Measurements from ENCODE around the gene PABPN1L. TPM values are rescaled to one million over a fixed set of nuclear protein-coding genes. Genes with fewer than 3 reads are reported as not detected.

Gene PABPN1L
- total and polyA plus RNA-seq, 9 of the 15 experiments (the other 6 are each of a cell fraction or from before 2014, with no cell fraction given) = 0.11 to 0.32 TPM; not detected in 7

DNA sequence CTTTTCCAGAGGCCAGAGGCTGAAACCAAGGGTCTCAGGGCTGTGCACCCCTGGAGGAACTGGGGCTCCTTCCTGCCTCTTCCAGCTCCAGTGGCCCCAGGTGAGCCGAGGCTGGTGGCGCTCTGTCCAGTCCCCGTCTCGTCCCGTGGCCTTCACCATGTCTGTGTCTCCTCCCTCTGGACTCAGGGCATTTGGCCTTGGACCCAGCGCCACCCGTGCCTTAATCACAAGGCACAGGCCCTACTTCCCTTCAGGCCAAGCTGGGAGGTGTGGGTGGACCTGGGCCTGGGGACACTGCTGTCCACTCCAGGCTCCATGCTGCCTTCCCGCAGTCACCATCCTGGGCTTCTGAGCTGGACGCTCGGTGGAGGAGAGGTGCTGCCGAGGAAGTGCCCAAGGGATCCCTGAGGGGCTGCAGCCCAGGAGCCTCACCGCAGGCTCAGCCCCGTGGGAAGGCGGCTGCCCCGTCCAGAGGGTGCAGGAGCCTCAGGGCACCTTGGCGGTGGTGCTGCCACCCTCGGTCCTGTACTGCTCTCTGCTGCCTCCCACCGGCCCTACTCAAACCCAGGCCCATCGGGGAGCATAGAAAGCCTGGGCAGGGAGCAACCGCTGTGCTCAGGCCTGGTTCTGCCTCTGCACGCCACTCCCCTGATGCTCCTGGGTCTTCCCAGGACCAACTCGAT is 45.2 kb downstream of the PABPN1L start:
- Histone ChIP-seq H3K79me2 (ENCODE audit: control insufficient read depth, insufficient read depth, low read length) (no peaks in the 10 kb centered on the region), H3K27ac (ENCODE audit: extremely low read depth, low read depth, low read length) (no peak overlapping the region), H3K4me3 (no peak overlapping the region), H2AFZ (ENCODE audit: low read depth, low read length) (no peak overlapping the region), H3K9me3 (replicated peaks; ENCODE audit: control insufficient read depth, insufficient read depth, low read depth, low read length) (no peaks in the 10 kb centered on the region), H4K20me1 (replicated peaks; ENCODE audit: control insufficient read depth, insufficient read depth, low read length) (no peaks in the 10 kb centered on the region), H3K4me2 (ENCODE audit: insufficient read depth, low read length) (no peak overlapping the region), H3K36me3 (ENCODE audit: control insufficient read depth, insufficient read depth, low read length) (no peaks in the 10 kb centered on the region), H3K9me1 (ENCODE audit: control insufficient read depth, insufficient read depth, low read length) (no peaks in the 10 kb centered on the region), H3K27me3 (ENCODE audit: control insufficient read depth in 2 of 2, insufficient read depth in 2 of 2, low read length in 2 of 2) (no peaks in the 10 kb centered on the region), H3K9ac (ENCODE audit: insufficient read depth in 1 of 2, low read depth in 2 of 2, low read length in 2 of 2) (no peak overlapping the region), H3K4me1 (replicated peaks in 1 of 2; ENCODE audit: control insufficient read depth in 2 of 2, insufficient read depth in 2 of 2, low read length in 2 of 2) (peaks cover 0 to 52% of the 10 kb centered on the region in 2 experiments; a peak in 2 of 5 replicates)
- BruUV-seq (replicated peaks) = no TSS peak
- 61% methylated on average over 17 of the region's 22 CpGs for whole genome bisulfite sequencing (ENCODE audit: insufficient coverage, low coverage, missing lambda C conversion rate)
- intact Hi-C loops (cut with micrococcal nuclease) (no loop called here), in situ Hi-C loops (cut with MboI) (no loop called here)
- FAIRE-seq (no peak), ATAC-seq (peak; percentile 54), DNase-seq (ENCODE audit: extremely low read depth in 1 of 4, low spot score in 3 of 4) (no peak)
- CTCF ChIA-PET (ENCODE audit: low intra/inter-chr PET ratio) = no interaction called here
- TF ChIP-seq CREBBP (IDR thresholded peaks at IDR 0.05; ENCODE audit: low read depth, low read length) = no peak
- TF ChIP-seq, protein P1, sequence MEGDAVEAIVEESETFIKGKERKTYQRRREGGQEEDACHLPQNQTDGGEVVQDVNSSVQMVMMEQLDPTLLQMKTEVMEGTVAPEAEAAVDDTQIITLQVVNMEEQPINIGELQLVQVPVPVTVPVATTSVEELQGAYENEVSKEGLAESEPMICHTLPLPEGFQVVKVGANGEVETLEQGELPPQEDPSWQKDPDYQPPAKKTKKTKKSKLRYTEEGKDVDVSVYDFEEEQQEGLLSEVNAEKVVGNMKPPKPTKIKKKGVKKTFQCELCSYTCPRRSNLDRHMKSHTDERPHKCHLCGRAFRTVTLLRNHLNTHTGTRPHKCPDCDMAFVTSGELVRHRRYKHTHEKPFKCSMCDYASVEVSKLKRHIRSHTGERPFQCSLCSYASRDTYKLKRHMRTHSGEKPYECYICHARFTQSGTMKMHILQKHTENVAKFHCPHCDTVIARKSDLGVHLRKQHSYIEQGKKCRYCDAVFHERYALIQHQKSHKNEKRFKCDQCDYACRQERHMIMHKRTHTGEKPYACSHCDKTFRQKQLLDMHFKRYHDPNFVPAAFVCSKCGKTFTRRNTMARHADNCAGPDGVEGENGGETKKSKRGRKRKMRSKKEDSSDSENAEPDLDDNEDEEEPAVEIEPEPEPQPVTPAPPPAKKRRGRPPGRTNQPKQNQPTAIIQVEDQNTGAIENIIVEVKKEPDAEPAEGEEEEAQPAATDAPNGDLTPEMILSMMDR (IDR thresholded peaks at IDR 0.05 in 2 of 3, conservative IDR thresholded peaks at IDR 0.05 in 1 of 3; ENCODE audit: insufficient read depth in 2 of 3, low read depth in 1 of 3, low read length in 3 of 3) = peak; percentile 16 to 27 (median 18); a peak in 3 of 6 replicates
- TF ChIP-seq, protein P2, sequence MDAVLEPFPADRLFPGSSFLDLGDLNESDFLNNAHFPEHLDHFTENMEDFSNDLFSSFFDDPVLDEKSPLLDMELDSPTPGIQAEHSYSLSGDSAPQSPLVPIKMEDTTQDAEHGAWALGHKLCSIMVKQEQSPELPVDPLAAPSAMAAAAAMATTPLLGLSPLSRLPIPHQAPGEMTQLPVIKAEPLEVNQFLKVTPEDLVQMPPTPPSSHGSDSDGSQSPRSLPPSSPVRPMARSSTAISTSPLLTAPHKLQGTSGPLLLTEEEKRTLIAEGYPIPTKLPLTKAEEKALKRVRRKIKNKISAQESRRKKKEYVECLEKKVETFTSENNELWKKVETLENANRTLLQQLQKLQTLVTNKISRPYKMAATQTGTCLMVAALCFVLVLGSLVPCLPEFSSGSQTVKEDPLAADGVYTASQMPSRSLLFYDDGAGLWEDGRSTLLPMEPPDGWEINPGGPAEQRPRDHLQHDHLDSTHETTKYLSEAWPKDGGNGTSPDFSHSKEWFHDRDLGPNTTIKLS (IDR thresholded peaks at IDR 0.05; ENCODE audit: borderline replicate concordance, low read depth) = no peak
- TF ChIP-seq POLR2G (IDR thresholded peaks at IDR 0.05; ENCODE audit: low read depth, low read length) = 0 out of 2 replicates have a peak, but pooled peaks have one; percentile 4
- POLR2A ChIA-PET = interaction anchor here (1.2 kb wide), 1 partner anchor 9 kb away, joined by 6 read pairs; no protein-coding TSS in a partner anchor

All from K562 (cell line).